Nasal cavity respiratory epithelium epithelial cell of viscerocranial mucosa (primary cell): ENCODE measurements around the gene C16orf90. TPM values are rescaled to one million over a fixed set of nuclear protein-coding genes. Genes with fewer than 3 reads are reported as not detected.

Experiments
- total RNA-seq: library from RNA; depleted of rRNA; stranded (reverse); fragments of >200 nt; gene quantifications from 2 replicates; pipeline ENCODE4 v1.2.3, GENCODE V29; 2014

Gene C16orf90
- not detected in 2 replicates for total RNA-seq

GRCh38 chr16:3495176-3495575, at the start of gene C16orf90:
TSS of gene C16orf90 (minus strand) at chr16:3495489. CDS start at chr16:3495421, 68 bp downstream.

Other genes with a start within 250 kb of the C16orf90 start
- under 0.01 and 0.07 TPM in 2 replicates for gene MEFV, start 238.9 kb downstream of the C16orf90 start, total RNA-seq
- gene ZNF263, start 212.0 kb downstream of the C16orf90 start, total RNA-seq, result 55.7 and 64.9 TPM in 2 replicates
- gene TIGD7, start 190.1 kb downstream of the C16orf90 start, total RNA-seq, result 6.0 and 7.9 TPM in 2 replicates
- gene ZNF75A, start 190.0 kb downstream of the C16orf90 start, total RNA-seq, result 25.6 and 36.6 TPM in 2 replicates
- not detected in 2 replicates for gene OR2C1, start 139.6 kb downstream of the C16orf90 start, total RNA-seq
- gene ZSCAN32, start 94.5 kb downstream of the C16orf90 start, total RNA-seq, result 20.5 and 20.6 TPM in 2 replicates
- 5.5 and 8.5 TPM in 2 replicates for gene ZNF174, start 94.3 kb downstream of the C16orf90 start, total RNA-seq
- gene ZNF597, start 52.0 kb downstream of the C16orf90 start, total RNA-seq, result 2.7 and 4.6 TPM in 2 replicates
- 6.5 and 17.8 TPM in 2 replicates for gene NAA60, start 51.8 kb downstream of the C16orf90 start, total RNA-seq
- gene CLUAP1, start 5.5 kb upstream of the C16orf90 start, total RNA-seq, result 9.2 and 24.7 TPM in 2 replicates
- under 0.01 and 0.07 TPM in 2 replicates for gene NLRC3, start 81.9 kb upstream of the C16orf90 start, total RNA-seq
- gene SLX4, start 116.1 kb upstream of the C16orf90 start, total RNA-seq, result 3.4 and 5.3 TPM in 2 replicates
- gene DNASE1, start 159.2 kb upstream of the C16orf90 start, total RNA-seq, result 6.8 and 19.4 TPM in 2 replicates
- gene TRAP1, start 222.0 kb upstream of the C16orf90 start, total RNA-seq, result 121 and 143 TPM in 2 replicates